Spleen (tissue), 11 donors: ENCODE data around the gene DTNBP1. TPM values are rescaled to one million over a fixed set of nuclear protein-coding genes. Genes with fewer than 3 reads are reported as not detected.
A peak's percentile ranks its signal among the peaks of the same experiment; 100 is the strongest.

ENCODE experiments used
- DNase-seq: peaks from one replicate; pipeline ENCODE4 v3.0.0-alpha.2; 2020
- H3K27ac ChIP-seq, 8 donors: fragments of 200-600 bp; sonication (generic) in 7 of 8; 1 replicate in 4 of 8; 2 replicates in 4 of 8; pipeline versions ENCODE4 v1.5.0 to v1.8.0; 2016 to 2021; ENCODE audit warnings: inconsistent platforms in 4 of 8, mild to moderate bottlenecking in 4 of 8, moderate library complexity in 1 of 8
- H3K27me3 ChIP-seq, 7 donors: fragments of 200-600 bp; sonication (generic) in 6 of 7; replicated peaks in 1 of 7; 1 replicate in 4 of 7; 2 replicates in 3 of 7; pipeline versions ENCODE4 v1.5.0 to v1.8.0; 2016 to 2021; ENCODE audit warnings: inconsistent platforms in 3 of 7, mild to moderate bottlenecking in 1 of 7
- H3K36me3 ChIP-seq, 6 donors: fragments of 200-600 bp; sonication (generic) in 5 of 6; 1 replicate in 4 of 6; 2 replicates in 2 of 6; pipeline versions ENCODE4 v1.5.0 to v1.8.0; 2016 to 2021; ENCODE audit warnings: inconsistent platforms in 2 of 6
- H3K4me1 ChIP-seq, 6 donors: fragments of 200-600 bp; sonication (generic) in 5 of 6; 1 replicate in 3 of 6; 2 replicates in 3 of 6; pipeline versions ENCODE4 v1.5.0 to v1.8.0; 2016 to 2021; ENCODE audit warnings: inconsistent platforms in 3 of 6
- H3K4me3 ChIP-seq, 8 donors: fragments of 200-600 bp; sonication (generic) in 7 of 8; 1 replicate in 4 of 8; 2 replicates in 4 of 8; pipeline versions ENCODE4 v1.5.0 to v1.8.0; 2016 to 2021; ENCODE audit warnings: inconsistent platforms in 4 of 8, mild to moderate bottlenecking in 4 of 8, moderate library complexity in 2 of 8
- H3K9me3 ChIP-seq, 8 donors: fragments of 200-600 bp; sonication (generic) in 7 of 8; 1 replicate in 4 of 8; 2 replicates in 4 of 8; pipeline versions ENCODE4 v1.5.0 to v1.8.0; 2016 to 2021; ENCODE audit warnings: inconsistent platforms in 4 of 8
- CTCF ChIP-seq, 11 experiments: fragments of 200-600 bp in 7 of 11; fragments of 450-650 bp in 4 of 11; sonication (generic) in 4 of 11; IDR thresholded peaks in 8 of 11; conservative IDR thresholded peaks in 3 of 11; 1 replicate in 7 of 11; 2 replicates in 4 of 11; pipeline versions ENCODE4 v1.4.0 to v1.8.0; 2016 to 2021; ENCODE audit warnings: antibody characterized with exemption in 11 of 11, inconsistent platforms in 4 of 11, mild to moderate bottlenecking in 1 of 11
- POLR2A ChIP-seq, 3 donors: fragments of 450-650 bp; IDR thresholded peaks; one replicate each; pipeline ENCODE4 v1.5.1; 2017; ENCODE audit warnings: antibody characterized with exemption in 3 of 3, mild to moderate bottlenecking in 1 of 3
- POLR2AphosphoS5 ChIP-seq, 3 donors: sonication (generic); formaldehyde crosslinking; IDR thresholded peaks; one replicate each; pipeline ENCODE4 v1.5.1; 2017; ENCODE audit warnings: antibody characterized with exemption in 3 of 3
- WGBS, 5 donors: extraction: QIAGEN DNeasy Blood & Tissue Kit in 3 of 5; methylation state at CpG; one replicate each; pipeline versions ENCODE4 v1.1.5 to v1.1.7; 2013 to 2018; 5-methylcytosine and 5-hydroxymethylcytosine counted together
- intact Hi-C: fragments of 100-400 bp; cut with DNase I; formaldehyde crosslinking; loops from one replicate; pipeline ENCODE4 v1.15.0; 2023; ENCODE audit warnings: low total_unique reads
- polyA plus RNA-seq, 3 donors: library from polyadenylated mRNA; stranded (reverse); fragments of 200-250 nt; gene quantifications; one replicate each; pipeline ENCODE4 v1.2.1, GENCODE V29; 2013
- total RNA-seq, 7 donors: library from RNA; depleted of rRNA in 3 of 7; stranded (reverse); fragments of >200 nt in 3 of 7; fragmentation: NEBNext Ultra II Directional in 4 of 7; extraction: Animal tissue kit (Norgen Biotek cat#: 25700) in 4 of 7; gene quantifications; one replicate each; pipeline versions ENCODE4 v1.1.0 to v1.2.1, GENCODE V29; 2016 to 2021
- donor health status: healthy with polysubstance abuse.
- donor health status: DM: no; HTN: no; CAD: no; lungs with moderate emphysema.
- donor health status: DM: no; HTN: no; CAD: no.
- donor health status: Bipolar disorder and iron deficiency.
- donor health status: healthy.
- donor health status: DM: no; HTN: no; CAD: no.
- donor health status: DM: yes; HTN: yes; CAD: no.

DTNBP1 gene
- total and polyA plus RNA-seq, 10 donors: 14.2 to 42.2 (median 32.3) TPM

DNA sequence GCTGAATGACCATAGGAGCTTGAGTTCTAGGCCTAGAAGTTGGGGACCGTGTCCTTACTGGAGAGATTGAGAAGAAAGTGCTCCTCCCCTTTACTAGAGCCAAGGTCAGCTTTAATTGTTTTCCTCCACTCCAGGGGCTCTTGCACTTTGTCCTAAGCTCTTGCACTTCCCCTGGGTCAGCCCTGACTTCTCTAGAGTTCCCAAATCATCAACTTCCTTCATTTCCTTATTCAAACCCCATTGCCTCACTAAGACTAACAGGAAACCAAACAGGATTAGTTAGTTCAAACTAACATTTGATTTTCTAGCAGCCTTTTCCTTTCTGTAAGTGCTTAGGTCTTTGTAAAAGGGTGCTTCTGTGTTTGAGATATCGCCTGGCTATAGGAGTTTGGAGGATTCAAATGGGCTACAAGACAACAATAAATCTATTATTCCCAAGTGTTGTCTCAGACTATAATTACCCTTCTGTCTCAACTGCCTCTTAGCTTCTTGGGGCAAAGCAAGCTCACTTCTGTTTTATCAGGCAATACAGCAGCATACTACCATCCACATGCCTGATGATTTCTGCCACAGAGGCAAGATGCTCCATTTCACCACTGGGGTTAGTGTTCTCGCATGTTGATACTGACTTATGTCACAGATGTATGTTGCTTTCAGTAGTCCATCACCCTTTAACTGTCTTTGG lies 12.8 kb upstream of the DTNBP1 start:
- DNase-seq: no peak
- Histone ChIP-seq H3K27ac (peak overlapping the region in 2 of 8 donors; percentile 40 to 55), H3K4me3 (no peak overlapping the region), H3K9me3 (no peaks in the 10 kb centered on the region), H3K36me3 (no peaks in the 10 kb centered on the region), H3K4me1 (peaks cover 5 to 20% (median 17%) of the 10 kb centered on the region in 6 donors), H3K27me3 (peaks cover 0 to 60% (median 2%) of the 10 kb centered on the region in 7 donors)
- intact Hi-C loops: no loop called here
- TF ChIP-seq POLR2AphosphoS5 (IDR thresholded peaks at IDR 0.05) (no peak), POLR2A (IDR thresholded peaks at IDR 0.05) (no peak), CTCF (IDR thresholded peaks at IDR 0.05 in 8 of 11, conservative IDR thresholded peaks at IDR 0.05 in 3 of 11) (no peak)
- 55 to 67% (median 66%) methylated on average over 3 of the region's 3 CpGs for WGBS, 5 donors

DNA sequence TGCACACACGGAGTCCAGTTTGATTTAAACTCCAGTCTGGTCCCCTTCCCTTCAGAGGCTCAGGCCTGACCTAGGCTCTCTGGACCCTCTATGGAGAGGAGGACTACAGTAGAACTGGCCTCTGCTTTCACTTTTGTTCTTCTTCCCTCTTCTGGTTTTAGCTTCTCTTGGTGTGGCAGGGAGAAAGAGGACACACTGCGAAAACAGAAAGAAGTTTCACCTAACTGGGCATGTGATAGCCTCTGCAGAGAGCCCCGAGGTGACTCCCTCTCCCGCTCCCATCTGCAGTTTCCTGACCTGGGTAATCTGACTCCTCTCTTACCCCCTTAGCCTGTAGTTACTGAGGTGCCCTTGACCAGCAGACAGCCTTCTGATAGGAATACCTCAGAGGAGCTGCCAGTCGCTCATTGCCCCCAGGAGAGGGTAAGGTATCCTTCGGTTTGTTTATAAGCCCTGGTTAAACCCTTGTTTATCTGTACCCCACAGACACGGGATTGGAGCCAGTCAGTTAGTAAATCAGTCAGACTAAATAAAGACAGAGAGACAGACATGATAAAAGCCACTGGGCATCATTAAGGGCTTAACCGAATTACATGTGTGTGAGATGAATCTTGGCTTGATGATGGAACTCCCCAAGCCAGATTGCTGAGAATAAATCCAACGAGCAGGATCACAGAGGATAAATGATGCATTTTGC lies 12.0 kb upstream of the DTNBP1 start:
- intact Hi-C loops: no loop called here
- WGBS, 5 donors: 68 to 76% (median 73%) methylated on average over 9 of the region's 9 CpGs
- Histone ChIP-seq H3K4me1 (peaks cover 5 to 20% (median 17%) of the 10 kb centered on the region in 6 donors), H3K9me3 (no peaks in the 10 kb centered on the region), H3K36me3 (no peaks in the 10 kb centered on the region), H3K27me3 (peaks cover 0 to 57% (median 0%) of the 10 kb centered on the region in 7 donors), H3K27ac (peak overlapping the region in 2 of 8 donors; percentile 40 to 55), H3K4me3 (no peak overlapping the region)
- no peak for DNase-seq
- TF ChIP-seq CTCF (IDR thresholded peaks at IDR 0.05 in 8 of 11, conservative IDR thresholded peaks at IDR 0.05 in 3 of 11): no peak
- TF ChIP-seq POLR2AphosphoS5 (IDR thresholded peaks at IDR 0.05): no peak
- no peak for TF ChIP-seq POLR2A (IDR thresholded peaks at IDR 0.05)

DNA sequence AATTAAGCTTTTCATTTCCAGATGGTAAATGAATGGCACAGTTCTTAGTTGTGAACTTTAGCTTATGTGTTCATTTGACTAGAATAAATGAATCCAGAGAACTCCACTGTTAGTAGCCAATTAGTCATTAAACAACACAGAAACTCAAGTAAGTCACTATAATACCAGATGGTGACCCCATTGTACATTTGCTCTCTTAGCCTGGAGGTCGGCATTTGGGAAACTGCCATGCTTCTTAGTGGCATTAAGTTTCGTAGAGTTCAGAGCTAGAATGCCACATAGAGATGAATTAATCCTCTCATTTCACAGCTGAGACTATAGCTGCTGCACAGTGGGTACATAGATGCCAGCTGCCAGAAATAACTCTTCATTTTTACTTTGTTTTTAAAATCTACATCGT lies 10.8 kb upstream of the DTNBP1 start:
- DNase-seq: no peak
- no peaks in the 10 kb centered on the region for H3K9me3 ChIP-seq
- no peak overlapping the region for H3K27ac ChIP-seq
- no peak overlapping the region for H3K4me3 ChIP-seq
- peaks cover 0 to 45% (median 0%) of the 10 kb centered on the region in 7 donors for H3K27me3 ChIP-seq
- no peaks in the 10 kb centered on the region for H3K36me3 ChIP-seq
- peaks cover 5 to 20% (median 17%) of the 10 kb centered on the region in 6 donors for H3K4me1 ChIP-seq
- 82 to 94% (median 85%) methylated on average over 3 of the region's 3 CpGs for WGBS, 5 donors
- TF ChIP-seq POLR2AphosphoS5 (IDR thresholded peaks at IDR 0.05): no peak
- TF ChIP-seq POLR2A (IDR thresholded peaks at IDR 0.05): no peak
- TF ChIP-seq CTCF (IDR thresholded peaks at IDR 0.05 in 8 of 11, conservative IDR thresholded peaks at IDR 0.05 in 3 of 11): no peak
- intact Hi-C loops: no loop called here

DNA sequence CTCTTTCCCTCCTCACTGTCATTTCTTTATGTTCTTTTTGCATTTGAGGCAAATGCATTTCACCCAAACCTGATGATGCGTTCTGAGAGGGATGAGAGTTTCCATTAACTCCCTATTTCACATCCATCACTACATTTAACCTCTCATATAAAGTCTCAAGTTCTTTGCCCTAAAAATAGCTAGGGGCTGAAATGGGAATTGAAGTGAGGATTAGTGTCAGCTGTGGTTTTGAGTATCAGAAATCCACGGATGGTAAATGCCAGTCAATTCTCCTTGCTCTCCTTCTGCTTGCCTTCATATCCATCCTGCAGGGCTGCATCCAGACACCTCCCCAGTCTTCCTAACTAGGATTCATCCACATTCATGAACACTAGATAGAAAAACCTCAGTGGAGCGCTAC lies 10.0 kb upstream of the DTNBP1 start:
- Histone ChIP-seq H3K4me1 (peaks cover 5 to 20% (median 17%) of the 10 kb centered on the region in 6 donors), H3K27ac (no peak overlapping the region), H3K9me3 (no peaks in the 10 kb centered on the region), H3K27me3 (peaks cover 0 to 37% (median 0%) of the 10 kb centered on the region in 7 donors), H3K36me3 (no peaks in the 10 kb centered on the region), H3K4me3 (no peak overlapping the region)
- whole genome bisulfite sequencing, 5 donors: 85 to 90% (median 87%) methylated on average over 3 of the region's 3 CpGs
- intact Hi-C loops: no loop called here
- no peak for TF ChIP-seq CTCF (IDR thresholded peaks at IDR 0.05 in 8 of 11, conservative IDR thresholded peaks at IDR 0.05 in 3 of 11)
- TF ChIP-seq POLR2A (IDR thresholded peaks at IDR 0.05): no peak
- TF ChIP-seq POLR2AphosphoS5 (IDR thresholded peaks at IDR 0.05): no peak
- DNase-seq: no peak
